ENCODE results near the gene ARHGAP28.

The ARHGAP28 gene

DNA sequence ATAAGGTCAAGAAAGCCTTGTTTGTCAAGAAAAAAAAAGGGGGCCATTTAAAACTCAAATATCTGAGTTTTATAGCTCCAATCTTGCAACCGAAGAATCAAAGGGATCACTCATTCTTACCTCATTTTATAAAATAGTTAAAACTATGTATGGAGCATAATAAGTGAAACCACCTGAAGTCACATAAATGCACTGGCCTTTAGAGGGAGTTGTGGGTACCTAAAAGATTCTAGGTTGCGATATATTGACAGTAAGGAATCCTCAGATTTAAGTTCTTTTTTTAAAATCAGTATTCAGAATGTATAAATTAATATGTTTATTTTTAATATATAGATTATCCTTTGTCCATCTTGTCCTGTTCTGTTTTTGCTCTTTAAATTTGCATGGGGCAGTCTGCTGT, 3.4 kb downstream of the ARHGAP28 start:
- no peak for DNase-seq

DNA sequence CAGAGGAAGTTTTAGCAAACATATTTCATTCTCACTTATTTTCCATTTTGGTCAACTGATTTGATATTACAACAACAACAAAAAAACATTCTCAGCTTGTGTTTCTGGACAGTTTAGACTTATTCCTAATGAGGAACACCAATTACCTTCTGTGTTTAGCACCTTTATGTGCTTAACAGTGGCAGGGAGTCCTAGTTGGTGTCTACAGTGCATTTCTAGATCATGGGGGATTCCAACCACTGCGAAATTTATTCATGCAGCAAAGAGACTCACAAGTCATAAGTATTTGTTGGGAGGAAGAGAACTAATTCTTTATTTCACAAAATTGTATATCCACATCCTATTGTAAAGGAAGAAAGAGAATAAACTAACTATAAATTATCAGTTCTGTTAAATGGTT, 4.2 kb downstream of the ARHGAP28 start:
- DNase-seq, result no peak

- DNase-seq, result no peak
Measured at GRCh38 chr18:6734726-6735430, 5.4 kb downstream of the ARHGAP28 start.

GRCh38 chr18:6737833-6738232, 8.3 kb downstream of the ARHGAP28 start:
- no peak for DNase-seq

- DNase-seq, result no peak
Measured at GRCh38 chr18:6738622-6739021, 9.1 kb downstream of the ARHGAP28 start.

DNA sequence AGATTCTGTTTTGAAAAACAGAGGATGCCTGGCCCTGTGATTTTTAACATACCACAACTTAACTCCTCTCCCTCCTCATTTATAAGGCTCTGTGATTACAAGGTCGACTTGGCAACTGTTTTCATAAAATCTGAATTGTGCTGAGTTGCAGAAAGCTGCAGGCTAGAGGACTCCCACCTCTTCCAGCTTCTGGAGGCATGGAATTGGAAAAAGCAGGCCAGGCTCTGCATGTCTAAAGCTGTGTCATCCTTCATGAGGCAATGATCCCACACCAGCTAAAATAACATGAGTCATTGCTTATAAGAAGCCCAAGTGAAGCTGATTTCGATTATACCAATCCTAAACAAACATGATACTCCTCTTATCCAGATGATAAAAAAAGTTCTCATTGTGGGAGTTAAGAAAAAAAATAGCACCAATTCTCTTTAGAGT, 11.7 kb downstream of the ARHGAP28 start:
- DNase-seq, result no peak

- no peak for DNase-seq
Measured at GRCh38 chr18:6741786-6742185, 12.3 kb downstream of the ARHGAP28 start.

GRCh38 chr18:6743999-6744398, 14.5 kb downstream of the ARHGAP28 start:
- DNase-seq, result no peak

DNA sequence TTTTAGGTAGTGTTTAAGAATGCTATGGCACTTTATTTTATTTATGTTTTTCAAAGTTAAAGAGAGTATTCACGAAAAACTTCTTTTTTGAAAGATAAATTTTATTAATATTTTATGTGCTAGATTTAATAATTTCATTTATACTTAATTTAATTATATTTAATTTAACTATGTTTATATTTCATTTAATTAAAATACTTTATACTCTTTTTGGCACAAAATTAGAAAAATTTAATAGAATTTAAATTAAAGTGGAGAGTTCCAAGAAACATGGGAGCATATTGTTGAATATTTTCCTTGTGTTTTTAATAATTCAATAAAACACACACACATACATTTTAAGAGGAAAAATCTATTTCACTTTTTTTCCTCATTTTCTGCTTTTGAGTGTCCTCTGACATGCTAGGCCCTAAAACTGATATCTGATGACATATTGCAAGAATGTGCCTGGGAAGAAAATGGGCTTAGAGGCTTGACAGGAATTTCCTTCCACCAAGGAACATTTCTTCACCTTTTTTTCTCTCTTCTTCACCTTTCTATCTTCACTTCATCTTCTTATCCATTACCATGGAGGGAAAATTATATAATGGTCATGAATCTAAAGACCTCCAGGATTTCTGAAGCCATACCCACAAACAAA, 15.4 kb downstream of the ARHGAP28 start:
- no peak for DNase-seq

GRCh38 chr18:6745504-6746031, 16.1 kb downstream of the ARHGAP28 start:
- no peak for DNase-seq

DNA sequence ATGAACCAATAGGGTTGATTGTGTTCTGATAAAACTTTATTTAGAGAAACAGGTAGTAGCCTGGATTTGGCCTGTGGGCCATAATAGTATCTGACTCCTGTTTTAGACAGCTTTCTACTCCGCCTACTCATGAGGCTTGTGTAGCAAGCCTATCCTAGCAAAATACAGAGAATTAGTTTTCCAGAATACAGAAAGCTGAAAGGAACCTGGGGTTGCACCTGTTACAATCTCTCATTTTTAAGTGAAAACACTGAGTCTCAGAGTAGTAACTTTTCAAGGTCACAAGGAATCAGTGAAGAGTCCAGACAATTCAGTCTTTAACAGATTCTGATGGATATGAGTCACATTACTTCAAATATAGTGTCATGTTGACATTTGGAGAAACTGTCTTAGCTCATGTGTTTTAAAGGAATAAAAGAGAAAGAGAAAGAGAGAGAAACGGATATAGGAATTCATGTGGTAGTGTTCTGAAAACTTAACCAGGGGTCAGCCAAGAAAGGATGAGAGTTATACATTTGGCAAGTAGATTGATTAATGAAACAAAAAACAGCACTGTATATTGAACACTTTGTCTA, 17.0 kb downstream of the ARHGAP28 start:
- DNase-seq, result no peak

GRCh38 chr18:6747646-6748045, 18.1 kb downstream of the ARHGAP28 start:
- no peak for DNase-seq

DNA sequence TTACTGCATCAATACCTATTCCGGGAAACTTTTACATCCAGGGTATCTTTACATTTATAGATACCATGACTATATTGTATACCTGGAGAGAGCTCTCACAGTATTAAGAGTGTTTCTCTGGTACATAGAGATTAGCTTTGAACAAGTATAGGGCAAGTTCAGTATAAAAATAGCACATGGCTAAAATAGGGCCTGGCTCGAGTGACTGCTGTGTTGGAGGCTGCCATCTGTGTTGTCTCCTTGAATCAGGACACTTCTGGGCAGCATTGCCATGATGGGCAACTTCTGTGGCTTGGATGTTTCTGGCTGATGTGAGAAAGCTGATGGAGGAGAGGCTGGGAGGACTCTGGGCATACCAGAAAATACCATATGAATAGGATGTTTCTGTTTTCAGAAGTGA, 18.7 kb downstream of the ARHGAP28 start:
- no peak for DNase-seq

- no peak for DNase-seq
Measured at GRCh38 chr18:6750411-6750810, 20.9 kb downstream of the ARHGAP28 start.

GRCh38 chr18:6751222-6751621, 21.7 kb downstream of the ARHGAP28 start:
- no peak for DNase-seq

GRCh38 chr18:6752202-6752860, 22.8 kb downstream of the ARHGAP28 start:
- DNase-seq, result no peak

- DNase-seq, result no peak
Measured at GRCh38 chr18:6755107-6755506, 25.6 kb downstream of the ARHGAP28 start.

DNA sequence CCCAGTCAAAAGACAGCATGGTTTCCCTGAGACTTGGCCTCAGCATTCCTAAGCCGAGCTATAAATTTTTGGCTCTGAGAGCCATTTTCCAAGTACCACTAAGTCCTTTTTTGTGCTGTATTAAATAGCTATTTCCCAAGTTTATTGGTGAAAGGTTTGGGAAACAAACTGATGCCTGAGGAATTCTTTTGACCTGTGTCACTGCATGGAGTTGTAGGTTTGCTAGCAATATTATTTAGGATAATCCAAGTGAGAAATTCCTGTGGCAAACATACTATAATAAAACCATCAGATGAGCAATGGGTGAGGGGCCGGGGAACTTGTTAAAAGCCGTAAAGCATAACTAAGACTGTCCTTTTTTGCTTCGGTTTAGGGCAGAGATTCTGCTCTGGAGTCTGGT, 28.4 kb downstream of the ARHGAP28 start:
- no peak for DNase-seq

- DNase-seq, result no peak
Measured at GRCh38 chr18:6759579-6759978, 30.1 kb downstream of the ARHGAP28 start.

GRCh38 chr18:6763524-6763923, 34.0 kb downstream of the ARHGAP28 start:
- DNase-seq, result no peak

DNA sequence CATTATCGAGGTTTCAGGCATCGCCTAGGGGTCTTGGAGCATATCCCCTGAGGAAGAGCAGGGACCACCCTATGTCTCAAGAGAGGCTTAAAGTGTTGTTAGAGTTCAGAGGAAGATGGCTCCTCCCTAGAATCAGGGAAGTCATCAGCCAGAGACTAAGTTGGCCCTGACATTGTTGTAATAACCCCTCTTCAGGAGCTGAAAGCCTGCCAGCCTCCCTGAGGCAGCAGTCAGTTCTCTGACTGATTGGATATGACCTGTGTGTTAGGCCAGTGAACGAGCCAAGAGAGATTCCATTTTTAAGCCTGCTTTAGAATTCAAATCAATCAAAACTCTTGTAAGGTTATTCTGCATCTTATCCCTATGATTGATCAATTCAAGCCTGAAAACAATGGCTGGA, 34.9 kb downstream of the ARHGAP28 start:
- DNase-seq, result no peak

GRCh38 chr18:6773777-6774176, 44.3 kb downstream of the ARHGAP28 start:
- no peak for DNase-seq

GRCh38 chr18:6775237-6775636, 45.7 kb downstream of the ARHGAP28 start:
- DNase-seq, result no peak

GRCh38 chr18:6775702-6776101, 46.2 kb downstream of the ARHGAP28 start:
- DNase-seq, result no peak
